ENCODE data around the gene SPTBN1.

The SPTBN1 gene

GRCh38 chr2:54626884-54627283 is 170.8 kb downstream of the SPTBN1 start:
- TF ChIP-seq, protein P1, sequence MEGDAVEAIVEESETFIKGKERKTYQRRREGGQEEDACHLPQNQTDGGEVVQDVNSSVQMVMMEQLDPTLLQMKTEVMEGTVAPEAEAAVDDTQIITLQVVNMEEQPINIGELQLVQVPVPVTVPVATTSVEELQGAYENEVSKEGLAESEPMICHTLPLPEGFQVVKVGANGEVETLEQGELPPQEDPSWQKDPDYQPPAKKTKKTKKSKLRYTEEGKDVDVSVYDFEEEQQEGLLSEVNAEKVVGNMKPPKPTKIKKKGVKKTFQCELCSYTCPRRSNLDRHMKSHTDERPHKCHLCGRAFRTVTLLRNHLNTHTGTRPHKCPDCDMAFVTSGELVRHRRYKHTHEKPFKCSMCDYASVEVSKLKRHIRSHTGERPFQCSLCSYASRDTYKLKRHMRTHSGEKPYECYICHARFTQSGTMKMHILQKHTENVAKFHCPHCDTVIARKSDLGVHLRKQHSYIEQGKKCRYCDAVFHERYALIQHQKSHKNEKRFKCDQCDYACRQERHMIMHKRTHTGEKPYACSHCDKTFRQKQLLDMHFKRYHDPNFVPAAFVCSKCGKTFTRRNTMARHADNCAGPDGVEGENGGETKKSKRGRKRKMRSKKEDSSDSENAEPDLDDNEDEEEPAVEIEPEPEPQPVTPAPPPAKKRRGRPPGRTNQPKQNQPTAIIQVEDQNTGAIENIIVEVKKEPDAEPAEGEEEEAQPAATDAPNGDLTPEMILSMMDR (IDR thresholded peaks at IDR 0.05), result no peak

- TF ChIP-seq, protein P1 (IDR thresholded peaks at IDR 0.05), result no peak
Observed at GRCh38 chr2:54627973-54628372, 171.8 kb downstream of the SPTBN1 start.

- TF ChIP-seq, protein P1 (IDR thresholded peaks at IDR 0.05), result no peak
Observed at GRCh38 chr2:54628418-54628817, 172.3 kb downstream of the SPTBN1 start.

DNA sequence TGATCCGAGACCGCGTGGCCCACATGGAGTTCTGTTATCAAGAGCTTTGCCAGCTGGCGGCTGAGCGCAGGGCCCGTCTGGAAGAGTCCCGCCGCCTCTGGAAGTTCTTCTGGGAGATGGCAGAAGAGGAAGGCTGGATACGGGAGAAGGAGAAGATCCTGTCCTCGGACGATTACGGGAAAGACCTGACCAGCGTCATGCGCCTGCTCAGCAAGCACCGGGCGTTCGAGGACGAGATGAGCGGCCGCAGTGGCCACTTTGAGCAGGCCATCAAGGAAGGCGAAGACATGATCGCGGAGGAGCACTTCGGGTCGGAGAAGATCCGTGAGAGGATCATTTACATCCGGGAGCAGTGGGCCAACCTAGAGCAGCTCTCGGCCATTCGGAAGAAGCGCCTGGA is 172.8 kb downstream of the SPTBN1 start:
- TF ChIP-seq, protein P1 (IDR thresholded peaks at IDR 0.05), result no peak

DNA sequence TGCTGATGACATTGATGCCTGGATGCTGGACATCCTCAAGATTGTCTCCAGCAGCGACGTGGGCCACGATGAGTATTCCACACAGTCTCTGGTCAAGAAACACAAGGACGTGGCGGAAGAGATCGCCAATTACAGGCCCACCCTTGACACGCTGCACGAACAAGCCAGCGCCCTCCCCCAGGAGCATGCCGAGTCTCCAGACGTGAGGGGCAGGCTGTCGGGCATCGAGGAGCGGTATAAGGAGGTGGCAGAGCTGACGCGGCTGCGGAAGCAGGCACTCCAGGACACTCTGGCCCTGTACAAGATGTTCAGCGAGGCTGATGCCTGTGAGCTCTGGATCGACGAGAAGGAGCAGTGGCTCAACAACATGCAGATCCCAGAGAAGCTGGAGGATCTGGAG is 173.3 kb downstream of the SPTBN1 start:
- TF ChIP-seq, protein P1 (IDR thresholded peaks at IDR 0.05), result no peak

DNA sequence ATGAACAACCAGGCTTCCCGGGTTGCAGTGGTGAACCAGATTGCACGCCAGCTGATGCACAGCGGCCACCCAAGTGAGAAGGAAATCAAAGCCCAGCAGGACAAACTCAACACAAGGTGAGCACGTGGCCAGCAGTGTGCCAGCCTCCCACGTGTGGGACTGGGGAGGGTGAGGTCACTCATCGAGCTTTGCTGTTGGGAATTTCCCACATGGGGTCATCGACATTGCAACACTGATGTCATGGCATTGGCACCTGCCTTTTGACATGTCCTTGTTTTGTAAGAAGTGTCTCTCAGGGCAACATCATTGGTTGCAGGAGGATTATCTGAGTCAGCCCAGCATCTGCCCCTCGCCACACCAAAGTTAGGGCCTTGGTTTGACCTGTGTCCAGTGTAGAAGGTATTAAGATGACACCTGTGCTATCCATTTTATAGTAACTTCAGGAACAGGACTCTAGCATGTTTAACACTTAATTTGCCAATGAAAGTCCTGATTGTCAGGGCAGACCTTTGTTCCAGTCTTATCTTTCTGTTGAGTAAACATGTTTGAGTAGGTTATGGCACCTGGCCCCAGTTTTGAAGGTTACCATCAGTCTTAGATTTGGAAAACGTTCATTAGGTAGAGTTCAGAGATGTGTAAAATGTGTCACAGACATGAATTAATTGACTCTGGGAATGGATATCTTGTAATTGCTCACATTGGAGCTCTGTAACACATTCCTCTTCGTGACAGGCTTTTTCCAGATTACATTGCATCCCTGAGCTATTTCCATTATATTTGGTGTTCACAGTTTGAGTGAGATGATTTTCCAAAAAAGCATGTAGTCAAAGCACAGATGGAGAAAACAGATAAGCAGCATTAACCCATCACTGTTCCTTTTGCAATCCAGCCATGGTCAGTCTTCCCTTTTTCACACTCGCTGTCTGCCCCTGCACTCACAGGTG is 174.1 kb downstream of the SPTBN1 start:
- TF ChIP-seq, protein P1 (IDR thresholded peaks at IDR 0.05), result no peak

GRCh38 chr2:54630858-54631497 is 174.9 kb downstream of the SPTBN1 start:
- TF ChIP-seq, protein P1 (IDR thresholded peaks at IDR 0.05), result no peak
